ENCODE measurements around the gene DPYD.

Gene DPYD

DNA sequence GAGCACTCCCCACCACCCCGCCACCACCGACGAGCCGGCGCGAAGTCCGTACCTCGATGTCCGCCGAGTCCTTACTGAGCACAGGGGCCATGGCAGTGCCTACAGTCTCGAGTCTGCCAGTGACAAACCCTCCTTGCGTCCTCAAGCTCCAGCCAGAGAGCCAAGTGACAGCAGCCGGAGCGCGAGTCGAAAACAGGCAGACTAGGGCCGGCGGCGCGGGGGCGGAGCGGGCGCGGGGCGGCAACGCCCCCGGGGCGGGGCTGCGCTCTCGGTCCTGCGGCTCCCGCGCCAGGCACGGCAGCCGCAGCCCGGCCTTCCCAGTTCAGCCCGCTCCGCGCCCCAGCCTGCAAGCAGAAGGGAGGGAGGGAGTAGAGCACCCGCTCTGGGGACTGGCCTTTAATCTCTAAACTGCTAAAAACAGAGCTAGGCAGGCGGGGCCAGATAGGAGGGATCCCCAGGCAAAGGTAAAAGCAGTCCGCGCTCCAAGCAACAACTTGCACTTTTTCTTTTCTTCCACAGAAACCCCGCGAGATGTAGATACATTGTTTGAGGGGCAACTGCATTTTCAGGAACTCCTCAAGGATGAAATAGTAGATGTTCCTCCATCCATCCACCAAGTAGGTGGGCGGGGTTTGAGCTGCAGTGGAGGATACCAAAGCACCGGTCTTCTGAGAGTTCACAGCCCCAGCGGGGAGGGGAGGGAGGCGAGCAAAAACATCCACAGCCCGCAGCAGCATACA is at the start of gene DPYD:
TSS of gene DPYD (minus strand) at position 203 of the 740 bp plus-strand sequence. CDS start at position 91, 112 bp downstream.
- peak; percentile 73 for DNase-seq

DNA sequence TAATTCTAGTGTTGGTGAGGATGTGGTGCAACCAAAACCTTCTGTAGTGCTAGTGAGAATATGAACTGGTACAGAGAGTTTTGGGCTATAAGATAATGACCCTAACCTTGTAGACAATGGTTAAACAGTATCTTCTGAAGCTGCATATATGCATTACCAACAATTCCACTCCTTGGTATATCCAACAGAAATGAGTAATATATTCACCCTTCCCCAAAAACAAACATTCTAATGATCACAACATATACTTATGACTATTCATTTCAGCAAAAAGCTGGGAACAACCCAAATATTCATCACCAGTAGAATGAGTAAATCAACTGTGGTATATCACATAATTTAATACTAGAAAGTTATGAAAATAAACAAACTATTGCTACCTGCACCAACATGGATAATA is 39.6 kb upstream of the DPYD start:
- no peak for DNase-seq

DNA sequence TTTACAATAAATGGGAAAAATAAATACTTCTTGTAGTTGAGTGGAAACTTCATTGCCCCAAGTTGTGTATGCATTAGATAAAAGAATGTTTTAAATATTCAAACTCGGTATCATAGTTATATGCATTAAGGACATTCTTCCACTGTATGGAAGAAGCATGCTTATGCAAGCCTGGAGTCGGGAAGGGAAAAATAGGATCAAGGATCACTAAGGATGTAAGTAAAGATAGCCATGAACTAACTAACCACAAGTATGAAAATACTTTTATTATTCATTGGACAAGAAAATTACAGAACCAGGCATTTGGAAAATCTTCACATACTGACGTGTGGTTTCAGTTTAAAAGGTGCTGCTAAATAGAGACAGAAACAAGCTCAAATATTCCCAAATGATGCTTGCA is 26.9 kb upstream of the DPYD start:
- DNase-seq, result no peak

- DNase-seq, result no peak
Measured at GRCh38 chr1:97943354-97943753, 22.5 kb upstream of the DPYD start.

GRCh38 chr1:97942161-97943123 is 21.6 kb upstream of the DPYD start:
- no peak for DNase-seq

DNA sequence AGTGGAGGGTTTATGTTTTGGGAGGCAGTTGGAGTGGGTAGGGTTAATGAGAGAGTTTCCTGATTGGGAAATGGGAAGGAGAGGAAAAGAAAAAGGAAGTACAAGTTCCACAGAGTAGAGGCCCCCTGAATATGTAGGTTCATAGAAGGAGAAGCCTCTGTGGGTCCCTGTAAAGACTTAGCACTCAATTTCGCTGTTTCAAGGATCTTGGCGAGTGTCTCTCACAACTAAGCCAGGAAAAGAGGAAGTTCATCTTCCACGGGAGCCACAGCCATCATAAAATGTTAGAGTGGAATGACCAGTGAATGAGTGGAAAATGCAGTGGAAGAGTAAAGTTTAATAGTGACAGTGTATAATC is 17.4 kb upstream of the DPYD start:
- no peak for DNase-seq

DNA sequence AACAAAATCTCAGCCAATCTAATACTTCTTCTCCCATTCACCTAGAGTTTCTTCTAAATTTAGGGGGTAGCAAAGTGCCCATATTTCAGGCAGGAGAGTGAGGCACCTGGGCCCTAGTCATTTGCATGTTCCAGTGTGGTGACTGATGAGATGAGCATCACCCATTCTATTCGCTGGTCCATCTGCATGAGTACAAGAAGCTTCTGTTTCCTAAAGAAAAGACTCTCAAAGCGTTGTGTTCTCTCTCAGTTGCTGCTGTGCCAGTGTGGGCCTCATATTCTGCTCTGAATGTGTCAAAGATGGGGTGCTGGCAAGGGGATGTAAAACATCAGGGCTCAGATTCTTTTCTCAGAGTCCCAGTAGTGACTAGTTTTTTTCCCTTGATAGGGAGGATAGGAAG is 16.1 kb upstream of the DPYD start:
- no peak for DNase-seq

DNA sequence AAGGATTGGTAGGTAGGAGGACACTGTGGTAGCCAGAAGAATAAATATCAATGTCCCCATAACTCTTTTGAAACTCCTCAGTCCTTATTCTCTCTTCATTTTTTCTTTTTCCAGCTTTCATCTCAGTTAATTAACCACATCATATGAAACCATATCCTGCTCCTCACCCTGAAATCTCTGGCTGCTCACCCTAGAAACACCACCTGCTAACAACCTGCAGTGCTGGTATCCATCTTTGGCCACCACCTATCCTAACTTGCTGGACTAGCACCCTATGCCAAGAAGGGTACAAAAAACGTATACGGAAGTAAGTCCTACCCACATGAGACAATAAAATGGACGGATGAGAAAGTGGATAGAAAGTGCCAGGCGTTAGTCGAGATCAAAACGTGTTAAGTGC is 13.7 kb upstream of the DPYD start:
- no peak for DNase-seq

DNA sequence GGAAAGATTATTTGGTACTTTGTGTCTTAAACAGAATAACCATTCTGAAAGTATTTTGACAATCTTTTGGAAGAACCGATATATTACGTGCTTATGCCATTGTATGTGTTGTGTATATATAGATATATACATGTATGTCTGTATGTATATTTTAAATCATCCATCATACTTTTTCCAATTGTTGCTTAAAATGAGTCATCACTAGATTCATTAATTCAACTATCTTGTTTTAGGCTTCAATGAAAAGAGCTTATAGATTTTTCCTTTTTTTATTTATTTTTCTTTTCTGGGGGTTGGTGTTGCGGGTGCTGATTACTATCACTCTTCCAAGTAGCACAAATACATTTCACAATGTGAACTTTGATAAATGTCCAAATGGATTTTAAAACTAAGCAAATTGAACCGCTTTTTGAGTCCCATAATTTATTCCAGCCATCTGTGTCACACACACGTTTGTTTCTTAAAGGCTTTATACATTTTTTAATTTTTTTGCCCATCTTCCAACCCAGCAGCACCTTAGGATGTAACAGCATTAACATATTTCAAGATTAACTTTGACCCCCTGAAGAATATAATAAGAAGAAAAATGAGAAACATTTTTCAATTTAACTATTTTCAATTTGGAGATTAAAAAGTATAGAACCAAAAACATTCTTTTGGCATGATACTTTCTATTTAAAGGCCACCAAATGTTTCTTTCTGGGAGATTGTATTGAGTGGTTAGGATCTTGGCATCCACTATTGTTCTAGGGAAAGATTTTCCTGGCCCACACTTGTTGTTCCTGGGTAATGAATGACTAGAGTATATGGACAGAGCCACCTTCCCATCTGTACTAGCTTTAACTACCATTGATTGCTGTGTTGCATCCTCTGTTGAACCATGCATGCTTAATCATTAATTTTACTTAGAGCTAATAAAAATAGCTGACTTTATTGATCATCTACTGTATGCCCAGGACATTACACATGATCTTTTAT is 9.3 kb upstream of the DPYD start:
- no peak for DNase-seq

DNA sequence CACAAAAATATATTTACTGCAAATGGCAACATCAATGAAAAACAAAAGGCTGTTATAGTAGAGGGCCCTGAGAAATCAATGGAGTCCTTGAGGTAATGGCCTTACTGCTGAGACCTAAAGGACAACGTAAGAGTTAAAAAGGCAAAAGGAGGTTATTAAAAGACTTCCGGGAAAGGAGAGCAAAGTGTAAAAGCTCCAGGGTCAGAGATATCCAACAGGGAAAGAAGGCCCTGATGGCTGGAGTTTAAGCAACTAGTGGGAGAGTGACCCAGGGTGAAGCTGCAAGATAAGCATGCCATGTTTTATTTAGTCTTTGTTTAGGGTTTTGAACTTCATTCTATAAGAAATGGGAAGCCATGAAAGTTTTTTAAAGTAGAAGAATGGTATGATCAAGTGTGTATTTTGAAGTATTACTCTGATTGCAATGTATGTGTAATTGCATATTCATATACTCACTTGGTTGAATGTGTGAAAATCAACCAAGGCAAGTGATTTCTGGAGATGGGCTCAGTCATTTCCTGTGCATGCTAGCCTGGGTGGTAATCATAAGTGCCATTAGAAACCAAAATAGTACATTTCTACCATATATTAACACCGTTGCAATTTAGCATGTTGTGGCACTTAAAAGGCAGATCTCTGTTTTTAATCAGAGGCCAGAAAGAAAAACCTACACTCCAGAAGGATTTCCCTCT is 5.3 kb upstream of the DPYD start:
- no peak for DNase-seq

DNA sequence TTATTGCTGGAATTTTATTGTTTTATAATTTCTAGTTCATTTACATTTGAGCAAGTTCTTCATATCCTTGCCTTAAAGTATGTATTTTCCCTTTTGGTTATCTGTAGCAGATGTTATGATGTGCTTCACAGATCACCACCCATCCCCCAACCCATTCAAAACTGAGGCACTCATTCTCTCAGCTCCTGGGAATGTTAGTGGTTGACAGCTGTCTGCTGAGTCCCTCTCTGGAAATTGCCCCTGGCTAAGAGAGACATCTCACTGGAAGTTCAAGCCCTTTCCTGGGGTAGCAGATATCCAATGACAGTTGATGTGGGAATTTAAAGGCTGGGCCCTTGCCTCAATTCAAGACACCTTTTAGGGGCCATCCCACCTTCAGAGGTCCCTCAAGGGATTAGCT is 4.3 kb upstream of the DPYD start:
- no peak for DNase-seq

DNA sequence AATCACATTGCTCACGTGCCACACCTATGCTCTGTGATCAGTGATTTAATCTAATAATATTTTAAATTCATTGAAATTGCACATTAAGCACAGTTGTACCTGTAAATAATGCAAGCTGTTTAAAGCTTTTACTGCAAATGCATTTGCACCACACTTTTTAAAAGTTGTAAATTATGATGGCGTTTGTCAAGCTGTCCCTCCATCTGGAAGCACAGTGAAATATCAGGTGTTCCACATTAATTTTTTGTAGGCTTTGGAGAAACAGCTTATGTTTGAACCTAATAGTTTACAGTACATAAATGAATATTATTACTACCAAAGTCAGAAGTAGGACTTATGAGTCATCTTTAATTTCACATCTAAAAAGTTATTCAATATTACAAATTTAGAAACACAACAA is 3.0 kb upstream of the DPYD start:
- DNase-seq, result no peak

DNA sequence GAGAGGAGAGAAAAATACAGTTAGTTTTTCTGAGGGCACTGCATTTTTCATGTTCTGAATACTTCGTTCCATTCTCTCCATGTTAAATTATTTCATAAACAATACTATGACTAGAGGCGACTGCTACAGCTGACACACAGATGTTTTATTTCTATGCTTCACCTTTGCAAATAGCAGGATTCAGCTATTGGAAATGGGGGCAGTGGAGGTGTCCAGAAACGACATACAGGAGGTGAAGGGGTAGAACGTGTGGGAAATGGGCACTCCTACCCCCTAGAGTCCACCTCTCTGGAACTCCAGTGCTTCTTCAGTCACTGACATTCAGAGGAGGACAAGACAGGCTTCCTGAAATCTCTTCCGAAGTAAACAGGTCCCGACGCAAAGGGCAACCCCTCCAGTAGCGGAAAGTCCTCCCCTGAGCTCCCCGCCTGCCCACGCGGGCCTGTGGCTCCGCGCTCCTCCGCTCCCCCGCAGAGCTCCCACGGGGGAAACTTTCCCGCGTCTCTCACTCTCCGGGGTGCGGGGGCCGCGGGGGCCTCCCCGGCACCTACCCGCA is 480 bp downstream of the DPYD start:
- no peak for DNase-seq

- no peak for DNase-seq
Measured at GRCh38 chr1:97919585-97920261, 1.1 kb downstream of the DPYD start.

DNA sequence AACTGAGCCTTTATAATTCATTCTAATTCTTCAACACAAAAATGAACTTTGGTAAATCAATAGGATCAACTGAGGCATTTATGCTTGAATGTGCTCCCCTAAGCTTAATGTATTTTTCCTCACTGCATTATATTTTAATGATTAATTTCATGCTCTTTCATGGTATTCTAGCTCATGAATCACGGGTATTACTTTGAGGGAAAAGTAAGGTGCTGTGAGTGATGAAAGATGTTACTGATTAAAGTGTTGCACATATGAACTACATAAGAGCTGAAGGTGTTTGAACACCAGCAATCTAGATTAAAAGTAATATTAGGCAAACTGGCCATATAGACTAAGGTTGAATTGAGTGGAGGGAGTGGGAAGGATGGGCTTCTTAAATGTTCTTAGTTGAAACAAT is 1.9 kb downstream of the DPYD start:
- DNase-seq, result no peak

DNA sequence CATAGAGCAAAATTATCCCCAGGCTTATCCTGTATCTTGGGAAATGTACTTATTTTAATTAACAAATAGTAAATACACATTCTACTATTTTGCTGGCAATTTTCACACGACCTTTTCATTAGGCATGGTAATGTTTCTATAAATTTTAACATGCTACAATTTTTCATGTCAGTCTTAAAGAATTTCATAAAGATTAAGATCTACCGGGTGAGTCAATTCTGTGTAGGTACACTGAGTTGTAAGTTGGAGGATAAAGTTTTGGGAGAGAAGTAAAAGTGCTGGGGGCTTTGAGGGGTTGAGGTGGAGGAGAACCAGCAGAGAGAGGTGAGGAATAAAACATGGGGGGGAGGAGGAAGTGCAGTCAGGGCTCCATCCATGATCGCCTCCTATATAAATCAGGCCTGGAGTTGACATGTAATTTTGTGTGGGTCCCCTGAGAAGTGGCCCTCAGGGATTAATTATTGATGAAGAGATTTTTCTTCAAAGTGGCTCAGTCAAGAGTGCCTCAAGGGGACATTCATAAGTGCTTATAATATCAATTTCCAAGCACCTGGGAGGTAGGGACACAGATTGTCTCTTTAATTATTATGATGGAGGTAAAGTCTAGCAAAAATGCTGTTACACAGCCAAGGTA is 7.2 kb downstream of the DPYD start:
- DNase-seq, result no peak

DNA sequence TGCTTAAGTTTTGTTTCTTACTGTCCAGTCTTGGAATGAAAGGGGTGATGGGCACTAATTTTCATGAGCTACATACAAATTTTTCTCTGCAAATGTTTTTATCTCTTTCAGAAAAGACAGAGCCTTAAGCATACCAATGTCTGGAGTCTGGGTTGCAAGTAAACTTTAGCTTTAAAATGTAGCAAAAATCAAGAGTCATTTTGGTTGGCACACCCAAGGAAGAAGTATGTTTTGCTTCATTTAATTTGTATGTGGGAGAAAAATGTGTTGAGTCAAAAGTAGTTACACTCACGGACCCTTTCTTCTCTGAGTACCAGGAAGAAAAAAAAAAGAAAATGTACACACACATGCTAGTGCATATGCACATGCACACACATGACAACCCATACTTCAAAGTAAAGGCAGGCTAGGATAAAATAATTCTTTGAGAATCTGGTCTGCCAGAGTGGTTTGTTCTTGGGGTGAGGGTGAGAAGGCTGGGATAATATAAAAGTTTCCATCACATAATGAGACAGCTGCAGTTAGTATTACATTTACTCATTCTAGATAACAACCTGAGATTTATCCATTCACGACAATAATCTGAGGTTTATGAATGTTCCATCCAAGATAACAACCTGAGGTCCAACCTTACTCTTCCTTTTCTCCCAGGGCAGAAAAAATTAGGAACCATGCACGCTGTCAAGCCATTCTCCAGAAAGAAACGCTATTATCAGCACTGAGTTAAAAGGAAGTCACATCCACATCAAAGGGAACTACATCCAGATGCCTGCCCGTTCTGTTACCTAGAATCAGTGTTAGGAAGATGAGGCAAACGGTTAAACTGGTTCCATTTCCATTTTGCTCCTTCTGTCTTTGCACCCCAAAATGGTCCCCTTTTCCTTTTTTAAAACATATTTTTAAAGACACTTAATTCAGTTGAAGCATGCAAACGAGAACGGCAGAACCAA is 9.3 kb downstream of the DPYD start:
- no peak for DNase-seq

DNA sequence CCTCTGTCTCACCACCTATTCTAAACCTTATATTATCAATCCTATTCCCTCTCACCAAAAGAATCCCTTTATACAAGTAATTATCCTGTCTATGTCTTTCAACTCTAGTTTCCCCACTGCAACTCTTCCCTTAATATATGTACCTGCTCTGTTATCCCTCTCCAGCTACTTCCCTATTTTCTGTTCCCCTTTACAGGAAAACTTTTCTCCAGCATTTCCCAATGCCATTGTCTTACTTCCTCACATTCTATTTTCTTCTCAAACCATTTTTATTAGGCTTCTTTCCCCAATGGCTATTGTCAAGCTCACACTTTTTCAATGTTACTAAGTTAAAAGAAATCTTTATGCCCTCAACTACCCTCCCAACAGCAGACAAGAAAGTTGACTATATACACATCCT is 11.6 kb downstream of the DPYD start:
- DNase-seq, result no peak

DNA sequence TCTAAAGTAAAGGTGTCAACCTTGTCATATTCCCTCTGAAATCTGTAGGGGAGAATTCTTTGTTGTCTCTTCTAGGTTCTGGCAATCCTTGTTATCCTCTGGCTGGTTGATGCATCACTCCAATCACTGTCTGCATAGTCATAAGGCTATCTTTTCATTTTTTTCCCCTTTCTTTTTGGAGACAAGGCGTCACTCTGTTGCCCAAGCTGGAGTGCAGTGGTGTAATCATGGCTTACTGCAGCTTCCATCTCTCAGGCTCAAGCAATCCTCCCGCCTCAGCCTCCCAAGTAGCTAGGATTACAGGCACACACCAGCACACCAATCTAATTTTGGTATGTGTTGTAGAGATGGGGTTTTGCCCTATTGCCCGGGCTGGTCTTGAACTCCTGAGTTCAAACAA is 12.9 kb downstream of the DPYD start:
- DNase-seq, result no peak
